GM19438 (cell line): ENCODE results near the gene BIRC2.
A peak's percentile ranks its signal among the peaks of the same experiment; 100 is the strongest.
"Not testable (repeated sequence)": the region's sequence is repeated elsewhere in the genome, so short reads cannot be mapped to it uniquely, and the experiment has no call there.

Source experiments
- ATAC-seq: cut with Tn5 transposase; IDR thresholded peaks from one replicate; pipeline ENCODE4 v1.9.1; 2021; ENCODE audit warnings: low read depth; ENCODE audit not compliant: unreplicated experiment

The BIRC2 gene

GRCh38 chr11:102322560-102322959 is 24.5 kb upstream of the BIRC2 start:
- ATAC-seq, result no peak

GRCh38 chr11:102323542-102324251 is 23.3 kb upstream of the BIRC2 start:
- no peak for ATAC-seq

- no peak for ATAC-seq
Measured at GRCh38 chr11:102325088-102325487, 21.9 kb upstream of the BIRC2 start.

GRCh38 chr11:102328748-102329147 is 18.3 kb upstream of the BIRC2 start:
- ATAC-seq, result no peak

DNA sequence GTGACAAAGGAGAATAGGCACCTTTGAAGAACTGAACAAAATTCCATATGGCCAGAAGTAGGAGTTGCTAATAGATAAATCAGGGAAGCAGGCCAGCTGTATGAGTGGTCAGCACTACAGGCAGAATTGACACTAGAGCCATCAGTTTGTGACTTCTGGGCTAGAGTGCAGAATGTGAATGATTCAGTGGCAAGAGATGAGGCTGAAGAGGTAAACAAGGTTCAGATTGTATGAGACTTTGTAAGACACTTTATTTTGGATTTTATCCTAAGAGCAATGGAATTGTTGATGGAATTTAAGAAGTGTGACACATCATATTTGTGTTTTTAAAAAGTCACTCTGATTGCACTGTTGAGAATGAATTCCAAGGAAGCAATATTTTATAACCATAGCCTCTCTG is 16.8 kb upstream of the BIRC2 start:
- ATAC-seq, result no peak

- ATAC-seq, result no peak
Measured at GRCh38 chr11:102331341-102331740, 15.7 kb upstream of the BIRC2 start.

GRCh38 chr11:102332611-102332994 is 14.4 kb upstream of the BIRC2 start:
- ATAC-seq, result no peak

GRCh38 chr11:102338479-102339010 is 8.5 kb upstream of the BIRC2 start:
- no peak for ATAC-seq

GRCh38 chr11:102341311-102341710 is 5.7 kb upstream of the BIRC2 start:
- not testable (repeated sequence) for ATAC-seq

DNA sequence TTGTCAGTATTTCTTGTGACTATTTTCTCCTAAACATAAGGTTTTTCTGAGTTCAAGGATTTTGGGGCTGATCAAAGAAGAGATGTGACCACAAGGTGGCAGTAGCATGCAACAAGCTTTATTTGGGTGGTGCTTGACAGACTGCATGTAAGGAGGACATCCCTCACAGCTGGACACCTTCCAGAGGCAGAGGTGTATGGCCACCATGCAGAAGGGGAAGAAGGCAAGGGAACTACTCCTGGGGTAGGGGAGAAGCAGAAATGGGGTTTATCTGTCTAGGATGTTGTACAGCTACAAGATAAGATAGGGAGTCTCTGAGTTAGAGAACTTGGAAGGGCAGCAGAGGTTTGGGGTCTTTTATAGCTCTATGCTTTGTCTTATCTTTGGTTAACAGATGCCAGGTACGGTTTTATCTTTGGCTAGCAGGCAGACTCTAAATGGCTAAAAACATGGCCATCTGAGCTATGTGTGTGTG is 5.1 kb upstream of the BIRC2 start:
- ATAC-seq, result no peak

DNA sequence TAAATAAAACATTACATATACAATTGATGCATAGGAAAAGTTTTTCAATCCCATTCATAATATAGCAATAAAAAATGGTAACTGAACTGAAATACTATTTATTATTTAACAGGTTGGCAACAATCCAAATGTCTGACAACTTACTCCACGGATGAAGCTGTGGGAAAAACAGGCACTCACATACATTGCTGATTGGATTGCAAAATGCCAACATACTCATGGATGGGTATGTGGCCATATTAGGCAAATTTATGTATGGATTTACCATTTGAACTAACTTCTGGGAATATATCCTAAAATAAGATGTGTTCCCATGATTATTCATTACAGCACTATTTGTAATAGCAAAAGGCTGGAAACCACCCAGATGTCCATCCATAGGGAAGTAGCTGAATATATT is 3.2 kb upstream of the BIRC2 start:
- ATAC-seq, result no peak

DNA sequence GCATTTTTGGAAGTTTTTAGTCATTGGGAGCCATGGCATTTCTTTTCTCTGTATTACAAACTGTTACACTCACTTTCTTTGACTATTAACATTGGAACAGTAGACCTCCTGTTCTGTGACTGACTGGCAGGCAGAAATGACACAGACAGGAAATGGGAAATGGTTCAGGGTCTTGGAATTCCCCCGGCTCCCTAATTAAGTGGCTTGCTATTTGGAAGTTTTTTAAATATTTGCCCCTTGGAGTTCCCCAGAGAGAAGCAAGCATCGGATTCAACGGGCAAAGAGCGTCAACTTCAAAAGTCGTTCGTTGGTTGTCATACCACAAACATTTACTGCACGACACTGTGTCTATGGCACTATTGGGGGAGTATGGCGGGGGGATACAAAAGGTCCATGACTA is 1.1 kb upstream of the BIRC2 start:
- ATAC-seq, result no peak

DNA sequence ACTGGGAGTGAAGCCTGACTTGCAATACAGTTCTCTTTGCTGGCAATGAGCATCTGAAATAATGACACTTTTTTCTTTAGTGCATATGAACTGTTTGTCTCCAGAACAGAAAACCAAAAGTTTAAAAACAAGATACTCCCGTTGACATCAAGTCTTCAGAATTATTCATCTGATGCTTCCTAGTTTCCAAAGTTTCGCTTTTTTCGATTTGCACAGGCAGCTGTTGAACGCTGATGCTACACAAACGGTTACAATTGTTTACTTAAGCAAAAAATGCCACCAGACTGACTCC is 612 bp upstream of the BIRC2 start:
- ATAC-seq, result no peak

GRCh38 chr11:102347462-102348370 is 702 bp downstream of the BIRC2 start:
- ATAC-seq, result peak; percentile 10

DNA sequence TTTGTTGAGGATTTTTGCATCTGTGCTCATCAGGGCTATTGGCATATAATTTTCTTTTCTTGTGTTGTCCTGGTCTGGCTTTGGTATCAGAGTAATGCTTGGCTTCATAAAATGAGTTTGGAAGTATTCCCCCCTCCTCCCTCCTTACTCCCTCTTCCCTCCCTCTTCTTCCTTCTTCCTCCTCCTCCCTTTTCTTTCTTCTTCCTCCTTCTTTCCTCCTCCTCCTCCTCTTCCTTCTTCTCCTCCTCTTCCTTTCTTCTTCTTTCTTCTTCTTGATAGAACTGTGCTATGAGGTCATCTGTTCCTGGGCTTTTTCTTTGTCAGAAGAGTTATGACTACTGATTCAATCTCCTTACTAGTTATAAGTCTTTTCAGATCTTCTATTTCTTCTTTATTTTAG is 10.1 kb downstream of the BIRC2 start:
- no peak for ATAC-seq

DNA sequence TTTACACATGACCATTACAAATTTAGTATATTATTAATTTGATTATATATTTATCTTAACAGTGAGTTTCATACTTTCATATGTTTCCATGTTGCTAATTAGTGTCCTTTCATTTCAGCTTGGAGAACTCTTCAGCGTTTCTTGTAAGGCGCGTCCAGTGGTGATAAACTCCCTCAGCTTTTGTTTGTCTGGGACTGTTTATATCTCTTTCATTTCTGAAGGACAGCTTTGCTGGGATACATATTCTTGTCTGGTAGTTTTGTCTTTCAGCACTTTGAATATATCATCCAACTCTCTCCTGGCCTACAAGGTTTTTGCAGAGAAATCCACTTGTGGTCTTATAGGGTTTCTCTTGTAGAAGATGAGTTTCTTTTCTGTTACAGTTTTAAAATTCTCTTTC is 12.4 kb downstream of the BIRC2 start:
- no peak for ATAC-seq

- no peak for ATAC-seq
Measured at GRCh38 chr11:102360681-102361080, 13.7 kb downstream of the BIRC2 start.

GRCh38 chr11:102361086-102362031 is 14.3 kb downstream of the BIRC2 start:
- no peak for ATAC-seq

GRCh38 chr11:102364991-102365390 is 18.0 kb downstream of the BIRC2 start:
- ATAC-seq, result no peak

DNA sequence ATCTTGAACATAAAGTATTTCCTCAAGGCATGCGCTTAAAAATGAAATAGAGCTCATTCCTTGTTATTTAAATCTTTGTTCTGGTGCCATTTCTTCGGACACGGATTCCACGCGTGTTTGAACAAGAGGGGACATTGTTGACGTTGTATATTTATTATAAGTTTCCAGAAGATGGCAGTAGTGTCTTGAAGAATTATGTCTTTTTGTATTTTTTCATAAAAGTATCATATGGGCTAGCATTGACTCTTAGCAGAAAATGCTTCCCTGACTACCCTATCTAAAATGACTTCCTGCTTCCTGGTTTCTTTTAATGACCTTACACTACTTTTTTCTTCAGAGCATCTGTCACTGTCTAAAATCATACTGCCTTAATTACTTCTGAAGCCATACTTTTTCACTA is 20.4 kb downstream of the BIRC2 start:
- no peak for ATAC-seq

DNA sequence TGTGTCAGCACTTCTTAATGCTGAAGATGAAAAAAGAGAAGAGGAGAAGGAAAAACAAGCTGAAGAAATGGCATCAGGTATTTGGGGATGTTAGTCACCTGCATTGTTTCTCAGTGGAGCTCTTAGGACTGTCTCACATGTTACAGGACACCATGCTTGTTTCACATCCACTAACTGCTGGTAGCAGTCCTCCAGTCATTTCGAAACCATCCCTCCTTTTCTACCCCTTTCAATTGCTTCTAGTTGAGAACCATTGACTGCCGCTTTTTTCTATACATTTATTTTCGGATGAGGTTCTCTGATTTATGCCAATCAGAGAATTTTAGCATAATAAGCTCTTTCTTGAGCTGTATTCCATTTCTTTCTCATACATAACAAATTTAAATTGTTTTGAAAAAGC is 21.5 kb downstream of the BIRC2 start:
- ATAC-seq, result peak; percentile 100
